ENCODE measurements around the gene GPATCH8. TPM values are rescaled to one million over a fixed set of nuclear protein-coding genes. Genes with fewer than 3 reads are reported as not detected.

Gene GPATCH8
- total RNA-seq, 4 donors from 2014 or later, result 52.7 to 106 (median 57.7) TPM

- WGBS, 2 donors, result 94 to 97% methylated on average over 8 of the region's 8 CpGs
- H3K27ac ChIP-seq, result no peak overlapping the region
- H3K36me3 ChIP-seq, result no peaks in the 10 kb centered on the region
- no peak for DNase-seq
- TF ChIP-seq POLR2A (IDR thresholded peaks at IDR 0.05) (no peak), CTCF (IDR thresholded peaks at IDR 0.05) (no peak)
- H3K9me3 ChIP-seq, result no peaks in the 10 kb centered on the region
- no peaks in the 10 kb centered on the region for H3K27me3 ChIP-seq
- no peaks in the 10 kb centered on the region for H3K4me1 ChIP-seq
- H3K4me3 ChIP-seq (replicated peaks in 1 of 3), result no peak overlapping the region
- intact Hi-C loops (cut with DNase I), result no loop called here
These were observed 51.4 kb downstream of the GPATCH8 start for GRCh38 chr17:44451832-44452231.

GRCh38 chr17:44451016-44451627, 52.1 kb downstream of the GPATCH8 start:
- WGBS, 2 donors, result 84 to 85% methylated on average over 6 of the region's 6 CpGs
- Histone ChIP-seq H3K9me3 (no peaks in the 10 kb centered on the region), H3K36me3 (no peaks in the 10 kb centered on the region), H3K4me1 (no peaks in the 10 kb centered on the region), H3K4me3 (replicated peaks in 1 of 3) (no peak overlapping the region), H3K27ac (no peak overlapping the region), H3K27me3 (no peaks in the 10 kb centered on the region)
- intact Hi-C loops (cut with DNase I), result no loop called here
- DNase-seq, result no peak
- TF ChIP-seq CTCF (IDR thresholded peaks at IDR 0.05), result no peak
- no peak for TF ChIP-seq POLR2A (IDR thresholded peaks at IDR 0.05)

GRCh38 chr17:44448412-44448811, 54.8 kb downstream of the GPATCH8 start:
- intact Hi-C loops (cut with DNase I), result no loop called here
- H3K9me3 ChIP-seq, result no peaks in the 10 kb centered on the region
- DNase-seq, result no peak
- TF ChIP-seq CTCF (IDR thresholded peaks at IDR 0.05) (no peak), POLR2A (IDR thresholded peaks at IDR 0.05) (no peak)
- no peak overlapping the region for H3K4me3 ChIP-seq (replicated peaks in 1 of 3)
- no peaks in the 10 kb centered on the region for H3K27me3 ChIP-seq
- 67 to 72% methylated on average over 1 of the region's 1 CpG for WGBS, 2 donors
- H3K27ac ChIP-seq, result no peak overlapping the region
- H3K36me3 ChIP-seq, result no peaks in the 10 kb centered on the region
- H3K4me1 ChIP-seq, result no peaks in the 10 kb centered on the region

GRCh38 chr17:44444735-44445105, 58.5 kb downstream of the GPATCH8 start:
- no peak for TF ChIP-seq POLR2A (IDR thresholded peaks at IDR 0.05)
- no peak for TF ChIP-seq CTCF (IDR thresholded peaks at IDR 0.05)
- intact Hi-C loops (cut with DNase I), result no loop called here
- 95 to 97% methylated on average over 6 of the region's 6 CpGs for WGBS, 2 donors

GRCh38 chr17:44442806-44443205, 60.4 kb downstream of the GPATCH8 start:
- DNase-seq, result peak; percentile 52 to 59
- Histone ChIP-seq H3K36me3 (no peaks in the 10 kb centered on the region), H3K4me3 (replicated peaks in 1 of 3) (no peak overlapping the region), H3K27ac (no peak overlapping the region), H3K27me3 (no peaks in the 10 kb centered on the region), H3K9me3 (no peaks in the 10 kb centered on the region), H3K4me1 (peaks cover 7 to 22% of the 10 kb centered on the region in 2 donors)
- intact Hi-C loops (cut with DNase I), result no loop called here
- WGBS, 2 donors, result 49 to 63% methylated on average over 3 of the region's 3 CpGs
- no peak for TF ChIP-seq POLR2A (IDR thresholded peaks at IDR 0.05)
- TF ChIP-seq CTCF (IDR thresholded peaks at IDR 0.05), result no peak

More at GRCh38 chr17:44444735-44445105, 58.5 kb downstream of the GPATCH8 start:
- Histone ChIP-seq H3K4me3 (replicated peaks in 1 of 3) (no peak overlapping the region), H3K9me3 (no peaks in the 10 kb centered on the region), H3K4me1 (peaks cover 0 to 8% of the 10 kb centered on the region in 2 donors), H3K27me3 (no peaks in the 10 kb centered on the region), H3K36me3 (no peaks in the 10 kb centered on the region), H3K27ac (no peak overlapping the region)
- DNase-seq, result no peak
